ENCODE measurements around the gene CFAP206.

CFAP206 gene

GRCh38 chr6:87375315-87375714, 32.5 kb upstream of the CFAP206 start:
- TF ChIP-seq, protein P1, sequence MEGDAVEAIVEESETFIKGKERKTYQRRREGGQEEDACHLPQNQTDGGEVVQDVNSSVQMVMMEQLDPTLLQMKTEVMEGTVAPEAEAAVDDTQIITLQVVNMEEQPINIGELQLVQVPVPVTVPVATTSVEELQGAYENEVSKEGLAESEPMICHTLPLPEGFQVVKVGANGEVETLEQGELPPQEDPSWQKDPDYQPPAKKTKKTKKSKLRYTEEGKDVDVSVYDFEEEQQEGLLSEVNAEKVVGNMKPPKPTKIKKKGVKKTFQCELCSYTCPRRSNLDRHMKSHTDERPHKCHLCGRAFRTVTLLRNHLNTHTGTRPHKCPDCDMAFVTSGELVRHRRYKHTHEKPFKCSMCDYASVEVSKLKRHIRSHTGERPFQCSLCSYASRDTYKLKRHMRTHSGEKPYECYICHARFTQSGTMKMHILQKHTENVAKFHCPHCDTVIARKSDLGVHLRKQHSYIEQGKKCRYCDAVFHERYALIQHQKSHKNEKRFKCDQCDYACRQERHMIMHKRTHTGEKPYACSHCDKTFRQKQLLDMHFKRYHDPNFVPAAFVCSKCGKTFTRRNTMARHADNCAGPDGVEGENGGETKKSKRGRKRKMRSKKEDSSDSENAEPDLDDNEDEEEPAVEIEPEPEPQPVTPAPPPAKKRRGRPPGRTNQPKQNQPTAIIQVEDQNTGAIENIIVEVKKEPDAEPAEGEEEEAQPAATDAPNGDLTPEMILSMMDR (IDR thresholded peaks at IDR 0.05; ENCODE audit: borderline replicate concordance, control extremely low read depth, extremely low read depth, insufficient read depth, missing control alignments), result no peak
- DNase-seq (ENCODE audit: low spot score), result no peak
- in situ Hi-C loops (cut with MboI; ENCODE audit: low sequenced_read_pairs, unreplicated experiment), result loop anchor here (25.0 kb wide), 2 partner anchors 313 to 1487 kb away; no protein-coding TSS in a partner anchor

DNA sequence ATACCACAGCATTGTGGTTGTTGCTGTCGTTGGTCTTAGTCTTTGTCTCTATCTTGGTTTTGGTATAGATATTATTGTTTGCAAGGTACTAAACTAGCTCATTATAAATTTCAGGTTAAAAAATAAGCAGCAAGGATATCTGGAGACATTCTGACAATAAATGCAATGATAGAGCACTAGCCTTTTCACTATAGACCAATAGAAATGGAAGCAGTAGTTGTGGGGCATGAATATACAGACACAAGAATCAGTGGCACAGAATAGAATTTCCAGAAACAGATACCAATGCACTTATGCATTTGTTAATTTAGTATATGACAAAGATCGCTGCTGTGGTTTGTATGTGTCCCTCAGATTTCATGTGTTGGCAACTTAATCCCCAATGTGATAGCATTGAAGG, 31.1 kb upstream of the CFAP206 start:
- in situ Hi-C loops (cut with MboI; ENCODE audit: low sequenced_read_pairs, unreplicated experiment), result loop anchor here (25.0 kb wide), 2 partner anchors 314 to 1486 kb away; no protein-coding TSS in a partner anchor
- TF ChIP-seq, protein P1 (IDR thresholded peaks at IDR 0.05; ENCODE audit: borderline replicate concordance, control extremely low read depth, extremely low read depth, insufficient read depth, missing control alignments), result no peak
- no peak for DNase-seq (ENCODE audit: low spot score)

- TF ChIP-seq, protein P1 (IDR thresholded peaks at IDR 0.05; ENCODE audit: borderline replicate concordance, control extremely low read depth, extremely low read depth, insufficient read depth, missing control alignments), result no peak
- DNase-seq (ENCODE audit: low spot score), result no peak
- in situ Hi-C loops (cut with MboI; ENCODE audit: low sequenced_read_pairs, unreplicated experiment), result loop anchor here (25.0 kb wide), 2 partner anchors 317 to 1483 kb away; no protein-coding TSS in a partner anchor
Measured at GRCh38 chr6:87378947-87379346, 28.8 kb upstream of the CFAP206 start.

DNA sequence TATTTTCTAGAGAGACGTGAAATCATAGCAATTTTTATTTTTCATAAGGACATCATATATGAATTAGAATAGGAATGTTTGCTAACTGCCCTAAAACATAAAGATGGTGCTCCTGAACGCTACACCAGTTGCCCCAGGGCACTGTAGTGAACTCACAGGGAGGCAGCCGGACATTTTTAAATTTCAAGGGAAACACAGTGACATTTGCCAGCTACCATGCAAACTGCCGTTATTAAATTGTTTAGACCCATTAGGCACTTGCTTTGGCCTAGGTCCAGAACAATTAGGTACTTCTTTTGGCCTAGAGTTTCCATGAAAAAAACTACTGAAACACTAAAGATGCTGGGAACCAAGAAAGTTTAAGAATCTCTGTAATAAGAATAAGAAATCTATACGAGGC, 24.9 kb upstream of the CFAP206 start:
- in situ Hi-C loops (cut with MboI; ENCODE audit: low sequenced_read_pairs, unreplicated experiment), result loop anchor here (25.0 kb wide), 2 partner anchors 321 to 1479 kb away; no protein-coding TSS in a partner anchor
- TF ChIP-seq, protein P1 (IDR thresholded peaks at IDR 0.05; ENCODE audit: borderline replicate concordance, control extremely low read depth, extremely low read depth, insufficient read depth, missing control alignments), result no peak
- no peak for DNase-seq (ENCODE audit: low spot score)

GRCh38 chr6:87384038-87384437, 23.7 kb upstream of the CFAP206 start:
- DNase-seq (ENCODE audit: low spot score), result no peak
- in situ Hi-C loops (cut with MboI; ENCODE audit: low sequenced_read_pairs, unreplicated experiment), result loop anchor here (25.0 kb wide), 2 partner anchors 322 to 1478 kb away; no protein-coding TSS in a partner anchor
- TF ChIP-seq, protein P1 (IDR thresholded peaks at IDR 0.05; ENCODE audit: borderline replicate concordance, control extremely low read depth, extremely low read depth, insufficient read depth, missing control alignments), result no peak

GRCh38 chr6:87384449-87384848, 23.3 kb upstream of the CFAP206 start:
- in situ Hi-C loops (cut with MboI; ENCODE audit: low sequenced_read_pairs, unreplicated experiment), result loop anchor here (25.0 kb wide), 2 partner anchors 322 to 1478 kb away; no protein-coding TSS in a partner anchor
- no peak for DNase-seq (ENCODE audit: low spot score)
- TF ChIP-seq, protein P1 (IDR thresholded peaks at IDR 0.05; ENCODE audit: borderline replicate concordance, control extremely low read depth, extremely low read depth, insufficient read depth, missing control alignments), result no peak
